ENCODE results near the gene GPC6. TPM values are rescaled to one million over a fixed set of nuclear protein-coding genes. Genes with fewer than 3 reads are reported as not detected.

GPC6 gene
- total and polyA plus RNA-seq, 2 experiments from 2014 or later, result 26.0 to 92.8 TPM

GRCh38 chr13:94313321-94313910, 1086.8 kb downstream of the GPC6 start:
- Histone ChIP-seq H3K27ac (no peak overlapping the region), H2AFZ (no peak overlapping the region), H3K36me3 (replicated peaks; ENCODE audit: insufficient read depth, low read depth) (no peaks in the 10 kb centered on the region), H3K79me2 (no peaks in the 10 kb centered on the region), H3K27me3 (no peaks in the 10 kb centered on the region), H3K4me2 (no peak overlapping the region), H3K9me3 (ENCODE audit: low read depth) (no peaks in the 10 kb centered on the region), H3K4me1 (ENCODE audit: insufficient read depth) (peaks cover 8% of the 10 kb centered on the region), H3K4me3 (no peak overlapping the region), H4K20me1 (ENCODE audit: insufficient read depth, poor library complexity, severe bottlenecking) (no peaks in the 10 kb centered on the region), H3K9me2 (replicated peaks; ENCODE audit: insufficient read depth) (no peaks in the 10 kb centered on the region)
- TF ChIP-seq EZH2 (IDR thresholded peaks at IDR 0.05; ENCODE audit: borderline replicate concordance) (no peak), EZH2phosphoT487 (IDR thresholded peaks at IDR 0.05; ENCODE audit: low read depth, severe bottlenecking, unreplicated experiment) (no peak), CTCF (IDR thresholded peaks at IDR 0.05; ENCODE audit: poor library complexity) (no peak)
- DNase-seq (ENCODE audit: low spot score), result no peak
- WGBS (ENCODE audit: low lambda C conversion rate, missing lambda C conversion rate), result 81% methylated on average over 3 of the region's 3 CpGs

- Histone ChIP-seq H3K27me3 (no peaks in the 10 kb centered on the region), H3K4me1 (ENCODE audit: insufficient read depth) (peaks cover 8% of the 10 kb centered on the region), H2AFZ (no peak overlapping the region), H3K9me2 (replicated peaks; ENCODE audit: insufficient read depth) (no peaks in the 10 kb centered on the region), H4K20me1 (ENCODE audit: insufficient read depth, poor library complexity, severe bottlenecking) (no peaks in the 10 kb centered on the region), H3K36me3 (replicated peaks; ENCODE audit: insufficient read depth, low read depth) (no peaks in the 10 kb centered on the region), H3K4me3 (no peak overlapping the region), H3K9me3 (ENCODE audit: low read depth) (no peaks in the 10 kb centered on the region), H3K27ac (no peak overlapping the region), H3K4me2 (no peak overlapping the region), H3K79me2 (no peaks in the 10 kb centered on the region)
- no peak for TF ChIP-seq CTCF (IDR thresholded peaks at IDR 0.05; ENCODE audit: poor library complexity)
- TF ChIP-seq EZH2 (IDR thresholded peaks at IDR 0.05; ENCODE audit: borderline replicate concordance), result no peak
- no peak for TF ChIP-seq EZH2phosphoT487 (IDR thresholded peaks at IDR 0.05; ENCODE audit: low read depth, severe bottlenecking, unreplicated experiment)
- 94% methylated on average over 3 of the region's 3 CpGs for WGBS (ENCODE audit: low lambda C conversion rate, missing lambda C conversion rate)
- no peak for DNase-seq (ENCODE audit: low spot score)
Measured at GRCh38 chr13:94313926-94314325, 1087.3 kb downstream of the GPC6 start.

- no peak overlapping the region for H2AFZ ChIP-seq
- H3K9me3 ChIP-seq (ENCODE audit: low read depth), result no peaks in the 10 kb centered on the region
- DNase-seq (ENCODE audit: low spot score), result no peak
- peaks cover 8% of the 10 kb centered on the region for H3K4me1 ChIP-seq (ENCODE audit: insufficient read depth)
- H3K27ac ChIP-seq, result no peak overlapping the region
- no peaks in the 10 kb centered on the region for H3K36me3 ChIP-seq (replicated peaks; ENCODE audit: insufficient read depth, low read depth)
- WGBS (ENCODE audit: low lambda C conversion rate, missing lambda C conversion rate), result 91% methylated on average over 1 of the region's 1 CpG
- H3K9me2 ChIP-seq (replicated peaks; ENCODE audit: insufficient read depth), result no peaks in the 10 kb centered on the region
- no peak overlapping the region for H3K4me3 ChIP-seq
- no peak overlapping the region for H3K4me2 ChIP-seq
- H3K27me3 ChIP-seq, result no peaks in the 10 kb centered on the region
- H3K79me2 ChIP-seq, result no peaks in the 10 kb centered on the region
- TF ChIP-seq EZH2 (IDR thresholded peaks at IDR 0.05; ENCODE audit: borderline replicate concordance) (no peak), CTCF (IDR thresholded peaks at IDR 0.05; ENCODE audit: poor library complexity) (no peak), EZH2phosphoT487 (IDR thresholded peaks at IDR 0.05; ENCODE audit: low read depth, severe bottlenecking, unreplicated experiment) (no peak)
- no peaks in the 10 kb centered on the region for H4K20me1 ChIP-seq (ENCODE audit: insufficient read depth, poor library complexity, severe bottlenecking)
Measured at GRCh38 chr13:94315188-94315587, 1088.6 kb downstream of the GPC6 start.
